ENCODE results near the gene TMEM100. TPM values are rescaled to one million over a fixed set of nuclear protein-coding genes. Genes with fewer than 3 reads are reported as not detected.
"Not testable (repeated sequence)": the region's sequence is repeated elsewhere in the genome, so short reads cannot be mapped to it uniquely, and the experiment has no call there.

TMEM100 gene
- total RNA-seq, 1 donor: not detected

GRCh38 chr17:55691666-55692065 lies 31.0 kb downstream of the TMEM100 start:
- Histone ChIP-seq H3K9me3 (ENCODE audit: low read depth, low read length) (no peaks in the 10 kb centered on the region), H3K4me3 (ENCODE audit: low read length) (no peak overlapping the region), H3K4me1 (ENCODE audit: insufficient read depth, low read length) (peaks cover 53% of the 10 kb centered on the region), H3K27me3 (ENCODE audit: insufficient read depth, low read length) (no peaks in the 10 kb centered on the region)

- H3K4me3 ChIP-seq (ENCODE audit: low read length): no peak overlapping the region
Observed at GRCh38 chr17:55690105-55690508, 32.6 kb downstream of the TMEM100 start.

GRCh38 chr17:55689672-55690071 lies 33.0 kb downstream of the TMEM100 start:
- H3K4me1 ChIP-seq (ENCODE audit: insufficient read depth, low read length): peaks cover 53% of the 10 kb centered on the region
- no peaks in the 10 kb centered on the region for H3K9me3 ChIP-seq (ENCODE audit: low read depth, low read length)
- H3K4me3 ChIP-seq (ENCODE audit: low read length): no peak overlapping the region
- H3K27me3 ChIP-seq (ENCODE audit: insufficient read depth, low read length): no peaks in the 10 kb centered on the region

More at GRCh38 chr17:55690105-55690508, 32.6 kb downstream of the TMEM100 start:
- H3K27me3 ChIP-seq (ENCODE audit: insufficient read depth, low read length): no peaks in the 10 kb centered on the region
- H3K9me3 ChIP-seq (ENCODE audit: low read depth, low read length): no peaks in the 10 kb centered on the region
- peaks cover 53% of the 10 kb centered on the region for H3K4me1 ChIP-seq (ENCODE audit: insufficient read depth, low read length)

GRCh38 chr17:55688057-55688456 lies 34.6 kb downstream of the TMEM100 start:
- H3K27me3 ChIP-seq (ENCODE audit: insufficient read depth, low read length): no peaks in the 10 kb centered on the region
- peaks cover 43% of the 10 kb centered on the region for H3K4me1 ChIP-seq (ENCODE audit: insufficient read depth, low read length)
- H3K9me3 ChIP-seq (ENCODE audit: low read depth, low read length): no peaks in the 10 kb centered on the region
- H3K4me3 ChIP-seq (ENCODE audit: low read length): no peak overlapping the region

- no peak overlapping the region for H3K4me3 ChIP-seq (ENCODE audit: low read length)
- H3K9me3 ChIP-seq (ENCODE audit: low read depth, low read length): no peaks in the 10 kb centered on the region
- no peaks in the 10 kb centered on the region for H3K27me3 ChIP-seq (ENCODE audit: insufficient read depth, low read length)
- H3K4me1 ChIP-seq (ENCODE audit: insufficient read depth, low read length): peaks cover 33% of the 10 kb centered on the region
Observed at GRCh38 chr17:55687037-55687436, 35.6 kb downstream of the TMEM100 start.

GRCh38 chr17:55683550-55684315 lies 38.9 kb downstream of the TMEM100 start:
- H3K4me1 ChIP-seq (ENCODE audit: insufficient read depth, low read length): peaks cover under 1% of the 10 kb centered on the region
- no peak overlapping the region for H3K4me3 ChIP-seq (ENCODE audit: low read length)
- no peaks in the 10 kb centered on the region for H3K27me3 ChIP-seq (ENCODE audit: insufficient read depth, low read length)
- no peaks in the 10 kb centered on the region for H3K9me3 ChIP-seq (ENCODE audit: low read depth, low read length)

- no peak overlapping the region for H3K4me3 ChIP-seq (ENCODE audit: low read length)
- H3K27me3 ChIP-seq (ENCODE audit: insufficient read depth, low read length): no peaks in the 10 kb centered on the region
- H3K4me1 ChIP-seq (ENCODE audit: insufficient read depth, low read length): no peaks in the 10 kb centered on the region
- H3K9me3 ChIP-seq (ENCODE audit: low read depth, low read length): no peaks in the 10 kb centered on the region
Observed at GRCh38 chr17:55681342-55681700, 41.3 kb downstream of the TMEM100 start.

- no peaks in the 10 kb centered on the region for H3K9me3 ChIP-seq (ENCODE audit: low read depth, low read length)
- H3K27me3 ChIP-seq (ENCODE audit: insufficient read depth, low read length): no peaks in the 10 kb centered on the region
- H3K4me1 ChIP-seq (ENCODE audit: insufficient read depth, low read length): no peaks in the 10 kb centered on the region
- no peak overlapping the region for H3K4me3 ChIP-seq (ENCODE audit: low read length)
Observed at GRCh38 chr17:55680686-55681341, 41.9 kb downstream of the TMEM100 start.

- no peaks in the 10 kb centered on the region for H3K27me3 ChIP-seq (ENCODE audit: insufficient read depth, low read length)
- peaks cover 22% of the 10 kb centered on the region for H3K4me1 ChIP-seq (ENCODE audit: insufficient read depth, low read length)
- H3K4me3 ChIP-seq (ENCODE audit: low read length): no peak overlapping the region
- H3K9me3 ChIP-seq (ENCODE audit: low read depth, low read length): no peaks in the 10 kb centered on the region
Observed at GRCh38 chr17:55677446-55677845, 45.2 kb downstream of the TMEM100 start.

GRCh38 chr17:55676274-55676673 lies 46.4 kb downstream of the TMEM100 start:
- Histone ChIP-seq H3K27me3 (ENCODE audit: insufficient read depth, low read length) (no peaks in the 10 kb centered on the region), H3K4me1 (ENCODE audit: insufficient read depth, low read length) (peaks cover 32% of the 10 kb centered on the region), H3K4me3 (ENCODE audit: low read length) (no peak overlapping the region), H3K9me3 (ENCODE audit: low read depth, low read length) (no peaks in the 10 kb centered on the region)

- Histone ChIP-seq H3K4me3 (ENCODE audit: low read length) (no peak overlapping the region), H3K4me1 (ENCODE audit: insufficient read depth, low read length) (peaks cover 38% of the 10 kb centered on the region), H3K27me3 (ENCODE audit: insufficient read depth, low read length) (no peaks in the 10 kb centered on the region), H3K9me3 (ENCODE audit: low read depth, low read length) (no peaks in the 10 kb centered on the region)
Observed at GRCh38 chr17:55673743-55674506, 48.7 kb downstream of the TMEM100 start.

GRCh38 chr17:55672585-55673501 lies 49.8 kb downstream of the TMEM100 start:
- Histone ChIP-seq H3K27me3 (ENCODE audit: insufficient read depth, low read length) (no peaks in the 10 kb centered on the region), H3K4me1 (ENCODE audit: insufficient read depth, low read length) (peaks cover 41% of the 10 kb centered on the region), H3K9me3 (ENCODE audit: low read depth, low read length) (no peaks in the 10 kb centered on the region), H3K4me3 (ENCODE audit: low read length) (no peak overlapping the region)

- not testable (repeated sequence) for H3K4me3 ChIP-seq (ENCODE audit: low read length); H3K9me3 ChIP-seq (ENCODE audit: low read depth, low read length); H3K27me3 ChIP-seq (ENCODE audit: insufficient read depth, low read length)
- H3K4me1 ChIP-seq (ENCODE audit: insufficient read depth, low read length): peaks cover 49% of the 10 kb centered on the region
Observed at GRCh38 chr17:55672010-55672409, 50.7 kb downstream of the TMEM100 start.
